GM12878 (cell line): ENCODE results near the gene OSBPL10. TPM values are rescaled to one million over a fixed set of nuclear protein-coding genes. Genes with fewer than 3 reads are reported as not detected.

ENCODE experiments used
- ATAC-seq: fragments of 200-7000 bp; cut with Tn5 transposase; 3 replicates; pipeline ENCODE4 v1.9.1; 2020; ENCODE audit warnings: mild to moderate bottlenecking, moderate library complexity
- BruUV-seq: library from RNA; stranded (reverse); fragments of 400-500 nt; replicated peaks from 2 replicates; lab custom pipeline; 2021; lab: Mats Ljungman, UMichigan
- CTCF ChIA-PET: fragments of 300-600 bp; sonication (Branson Sonifier 250); formaldehyde crosslinking; extraction: SDS; loops from one replicate; lab custom pipeline; 2021; ENCODE audit warnings: inconsistent platforms; lab: Yijun Ruan, JAX
- POLR2A ChIA-PET: fragments of 350-600 bp; formaldehyde crosslinking; extraction: SDS; loops from one replicate; lab custom pipeline; 2021; ENCODE audit warnings: inconsistent platforms; lab: Charles Lee
- RAD21 ChIA-PET: fragments of 300-600 bp; sonication (Branson Sonifier 250); formaldehyde crosslinking; loops from one replicate; lab custom pipeline; 2023; ENCODE audit warnings: antibody characterized with exemption; ENCODE audit not compliant: unreplicated experiment; lab: Charles Lee
- SMC1A ChIA-PET: fragments of 300-600 bp; sonication (Branson Sonifier 250); formaldehyde crosslinking; loops from one replicate; lab custom pipeline; 2023; ENCODE audit not compliant: unreplicated experiment, uncharacterized antibody; lab: Charles Lee
- DNase-seq: peaks from one replicate; pipeline ENCODE4 v3.0.0-alpha.2; 2011; ENCODE audit warnings: low read depth, low spot score
- FAIRE-seq: peaks from 3 replicates; lab custom pipeline; 2011; peaks lifted over from hg19 to GRCh38; lab: Jason Lieb, UNC
- H2AFZ ChIP-seq: 2 replicates; pipeline ENCODE4 v1.6.0; 2011; ENCODE audit warnings: low read depth, low read length, control low read depth; ENCODE audit not compliant: control insufficient read depth
- H3K27ac ChIP-seq: 2 replicates; pipeline ENCODE4 v1.5.1; 2011; ENCODE audit warnings: control low read depth; ENCODE audit not compliant: control insufficient read depth, insufficient read depth
- H3K27me3 ChIP-seq, 2 experiments: replicated peaks in 1 of 2; 2 replicates each; pipeline versions ENCODE4 v1.6.0 to v1.6.1; 2011; ENCODE audit warnings: low read length in 1 of 2; ENCODE audit not compliant: control insufficient read depth in 2 of 2, insufficient read depth in 2 of 2
- H3K36me3 ChIP-seq, 2 experiments: 2 replicates each; pipeline ENCODE4 v1.5.1; 2011; ENCODE audit warnings: low read length in 1 of 2; ENCODE audit not compliant: control insufficient read depth in 2 of 2, insufficient read depth in 2 of 2
- H3K4me1 ChIP-seq: 2 replicates; pipeline ENCODE4 v1.6.1; 2011; ENCODE audit warnings: mild to moderate bottlenecking, low read length, moderate library complexity, mixed read lengths; ENCODE audit not compliant: control insufficient read depth, insufficient read depth
- H3K4me2 ChIP-seq: 2 replicates; pipeline ENCODE4 v1.6.0; 2011; ENCODE audit warnings: control low read depth; ENCODE audit not compliant: control insufficient read depth, insufficient read depth
- H3K4me3 ChIP-seq: fragments of 200-600 bp; sonication (generic); 2 replicates; pipeline ENCODE4 v1.5.1; 2016
- H3K79me2 ChIP-seq: 2 replicates; pipeline ENCODE4 v1.6.0; 2011; ENCODE audit warnings: low read length; ENCODE audit not compliant: control insufficient read depth, insufficient read depth
- H3K9ac ChIP-seq: 2 replicates; pipeline ENCODE4 v1.8.0; 2011; ENCODE audit warnings: low read length, control low read depth, mixed read lengths; ENCODE audit not compliant: control insufficient read depth, insufficient read depth
- H3K9me3 ChIP-seq: replicated peaks from 3 replicates; pipeline ENCODE4 v1.5.1; 2011; ENCODE audit warnings: mild to moderate bottlenecking, low read length; ENCODE audit not compliant: control insufficient read depth, insufficient read depth
- H4K20me1 ChIP-seq: 2 replicates; pipeline ENCODE4 v1.6.0; 2011; ENCODE audit not compliant: control insufficient read depth, insufficient read depth
- BRCA1 ChIP-seq: IDR thresholded peaks from 2 replicates; pipeline ENCODE4 v1.6.1; 2011; ENCODE audit warnings: low read depth, low read length, improper control_type of control experiment
- CBX5 ChIP-seq: sonication (generic); IDR thresholded peaks from 2 replicates; pipeline ENCODE4 v1.6.1; 2016; ENCODE audit warnings: low read depth, moderate library complexity, mild to moderate bottlenecking, inconsistent platforms
- CHD4 ChIP-seq: fragments of 200-600 bp; sonication (generic); IDR thresholded peaks from 2 replicates; pipeline ENCODE4 v1.6.1; 2016; ENCODE audit warnings: mild to moderate bottlenecking
- HDAC2 ChIP-seq: fragments of 200-600 bp; sonication (generic); IDR thresholded peaks from 2 replicates; pipeline ENCODE4 v1.6.1; 2017
- TARDBP ChIP-seq: IDR thresholded peaks from 2 replicates; pipeline ENCODE4 v1.6.1; 2016; ENCODE audit warnings: borderline replicate concordance
- WGBS: methylation state at CpG from one replicate; pipeline ENCODE4 v1.1.6; 2016; ENCODE audit warnings: low lambda C conversion rate; ENCODE audit not compliant: insufficient replicate concordance, insufficient coverage; ENCODE audit errors: missing lambda C conversion rate; 5-methylcytosine and 5-hydroxymethylcytosine counted together
- in situ Hi-C: fragments of 300-500 bp; cut with MboI; formaldehyde crosslinking; loops from 9 replicates; pipeline ENCODE4 v1.14.3; 2018; ENCODE audit warnings: mixed read lengths
- intact Hi-C: fragments of 100-400 bp; cut with micrococcal nuclease; formaldehyde crosslinking; loops from one replicate; pipeline ENCODE4 v1.14.2; 2022; ENCODE audit not compliant: unreplicated experiment
- polyA plus RNA-seq, 11 experiments: library from polyadenylated mRNA; depleted of rRNA in 4 of 11; unstranded in 6 of 11; stranded (reverse) in 5 of 11; fragments of >200 nt; fragmentation: Nextera tagmentation in 4 of 11; fragmentation: Illumina TruSeq in 1 of 11; extraction: Ambion mirVana in 4 of 11; extraction: Trizol in 1 of 11; gene quantifications; 1 replicate in 1 of 11; 2 replicates in 10 of 11; pipeline versions ENCODE4 v1.2.1 to v1.2.3, GENCODE V29; 2011 to 2016; ENCODE audit warnings: inconsistent platforms in 2 of 11, missing spikeins in 2 of 11, low read depth in 1 of 11
- total RNA-seq, 4 experiments: library from RNA; depleted of rRNA in 3 of 4; stranded (reverse); fragments of >200 nt in 3 of 4; fragmentation: Illumina TruSeq in 1 of 4; extraction: Trizol in 1 of 4; gene quantifications; 2 replicates each; pipeline versions ENCODE4 v1.2.1 to v1.2.3, GENCODE V29; 2013 to 2021
- TF ChIP-seq, protein P1 (sequence below): fragments of 150-350 bp; IDR thresholded peaks from 2 replicates; pipeline ENCODE4 v1.6.1; 2014; ENCODE audit warnings: mild to moderate bottlenecking, low read depth, low read length
- TF ChIP-seq, protein P2 (sequence below): fragments of 450-650 bp; IDR thresholded peaks from 2 replicates; pipeline ENCODE4 v1.6.1; 2017; ENCODE audit warnings: mild to moderate bottlenecking, moderate library complexity
- TF ChIP-seq, protein P3 (sequence below): IDR thresholded peaks from 2 replicates; pipeline ENCODE4 v1.6.1; 2012; ENCODE audit warnings: low read length, inconsistent platforms
- TF ChIP-seq, protein P4 (sequence below): fragments of 450-650 bp; formaldehyde crosslinking; IDR thresholded peaks from 2 replicates; pipeline ENCODE4 v1.5.0; 2022; ENCODE audit warnings: mild to moderate bottlenecking, missing genetic modification characterization

OSBPL10 gene
- total and polyA plus RNA-seq, 10 of the 15 experiments (the other 5 are each of a cell fraction or from before 2014, with no cell fraction given): 0.03 to 0.25 (median 0.09) TPM; not detected in 5

DNA sequence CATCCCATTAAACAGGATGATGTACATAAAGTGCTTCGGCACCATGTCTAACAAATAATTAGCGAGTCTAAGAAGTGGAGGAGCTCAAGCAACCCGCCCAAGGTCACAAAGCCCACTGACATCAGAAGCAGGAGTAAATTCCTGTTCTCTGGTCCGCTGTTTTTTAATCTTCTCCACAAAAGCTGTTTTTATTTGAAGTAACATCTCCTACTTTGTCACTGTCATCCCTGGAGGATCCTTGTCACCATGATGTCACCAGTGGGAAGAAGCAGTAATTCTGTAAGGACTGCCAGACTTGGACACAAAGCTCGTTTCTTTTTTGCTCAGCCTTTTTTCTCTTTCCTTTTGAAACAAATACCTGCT is 232.1 kb downstream of the OSBPL10 start (continued):
- TF ChIP-seq, protein P1, sequence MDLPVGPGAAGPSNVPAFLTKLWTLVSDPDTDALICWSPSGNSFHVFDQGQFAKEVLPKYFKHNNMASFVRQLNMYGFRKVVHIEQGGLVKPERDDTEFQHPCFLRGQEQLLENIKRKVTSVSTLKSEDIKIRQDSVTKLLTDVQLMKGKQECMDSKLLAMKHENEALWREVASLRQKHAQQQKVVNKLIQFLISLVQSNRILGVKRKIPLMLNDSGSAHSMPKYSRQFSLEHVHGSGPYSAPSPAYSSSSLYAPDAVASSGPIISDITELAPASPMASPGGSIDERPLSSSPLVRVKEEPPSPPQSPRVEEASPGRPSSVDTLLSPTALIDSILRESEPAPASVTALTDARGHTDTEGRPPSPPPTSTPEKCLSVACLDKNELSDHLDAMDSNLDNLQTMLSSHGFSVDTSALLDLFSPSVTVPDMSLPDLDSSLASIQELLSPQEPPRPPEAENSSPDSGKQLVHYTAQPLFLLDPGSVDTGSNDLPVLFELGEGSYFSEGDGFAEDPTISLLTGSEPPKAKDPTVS: no peak

DNA sequence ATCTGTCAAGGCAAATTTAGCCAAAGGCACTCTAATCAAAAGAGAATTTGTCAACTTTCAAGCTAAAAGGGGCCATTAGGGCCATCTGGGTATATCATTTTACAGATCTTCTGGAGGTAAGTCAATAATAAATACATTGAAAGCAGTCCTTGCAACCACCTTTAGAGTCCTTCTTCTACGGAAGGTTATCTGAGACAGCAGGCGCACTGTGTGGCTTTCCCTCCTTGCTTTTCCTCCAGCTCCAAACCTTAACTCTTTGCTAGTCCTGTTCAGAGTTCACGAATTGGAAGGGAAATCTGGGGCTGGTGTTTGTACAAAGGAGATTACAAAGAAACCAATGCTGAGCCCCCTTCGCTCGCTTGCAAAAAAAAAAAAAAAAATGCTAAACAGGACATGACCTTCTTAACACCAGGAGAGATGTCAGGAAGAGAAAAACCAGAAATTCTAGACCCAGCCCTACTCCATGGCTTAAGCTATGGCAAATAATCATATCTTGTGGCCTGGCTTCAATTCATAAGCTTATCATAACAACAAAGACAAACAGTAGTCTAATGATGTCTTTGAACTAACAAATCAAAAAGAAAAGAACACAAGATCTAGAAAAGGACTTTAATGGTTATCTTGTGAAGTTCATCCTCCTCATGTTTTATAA is 232.7 kb downstream of the OSBPL10 start:
- ChIA-PET RAD21 (interaction anchor here (0.9 kb wide), 1 partner anchor 24 kb away, joined by 3 read pairs; no protein-coding TSS in a partner anchor), SMC1A (interaction anchor here (0.9 kb wide), 1 partner anchor 9 kb away, joined by 4 read pairs; no protein-coding TSS in a partner anchor), CTCF (interaction anchor here (0.6 kb wide), 2 partner anchors 360 to 375 kb away, joined by 3 read pairs; no protein-coding TSS in a partner anchor), POLR2A (no interaction called here)
- FAIRE-seq (no peak), DNase-seq (no peak), ATAC-seq (no peak)
- no peaks in the 10 kb centered on the region for H3K4me1 ChIP-seq
- no peak overlapping the region for H3K4me3 ChIP-seq
- no peaks in the 10 kb centered on the region for H3K9me3 ChIP-seq
- H3K27me3 ChIP-seq: no peaks in the 10 kb centered on the region; a peak in 1 of 4 replicates
- no peak overlapping the region for H3K9ac ChIP-seq
- H3K27ac ChIP-seq: no peak overlapping the region
- no TSS peak for BruUV-seq
- H3K79me2 ChIP-seq: no peaks in the 10 kb centered on the region
- no peak overlapping the region for H3K4me2 ChIP-seq
- no peak overlapping the region for H2AFZ ChIP-seq
- no peaks in the 10 kb centered on the region for H3K36me3 ChIP-seq
- no peaks in the 10 kb centered on the region for H4K20me1 ChIP-seq
- WGBS: 69% methylated on average over 5 of the region's 5 CpGs
- in situ Hi-C loops: no loop called here
- intact Hi-C loops: no loop called here
- TF ChIP-seq, protein P2, sequence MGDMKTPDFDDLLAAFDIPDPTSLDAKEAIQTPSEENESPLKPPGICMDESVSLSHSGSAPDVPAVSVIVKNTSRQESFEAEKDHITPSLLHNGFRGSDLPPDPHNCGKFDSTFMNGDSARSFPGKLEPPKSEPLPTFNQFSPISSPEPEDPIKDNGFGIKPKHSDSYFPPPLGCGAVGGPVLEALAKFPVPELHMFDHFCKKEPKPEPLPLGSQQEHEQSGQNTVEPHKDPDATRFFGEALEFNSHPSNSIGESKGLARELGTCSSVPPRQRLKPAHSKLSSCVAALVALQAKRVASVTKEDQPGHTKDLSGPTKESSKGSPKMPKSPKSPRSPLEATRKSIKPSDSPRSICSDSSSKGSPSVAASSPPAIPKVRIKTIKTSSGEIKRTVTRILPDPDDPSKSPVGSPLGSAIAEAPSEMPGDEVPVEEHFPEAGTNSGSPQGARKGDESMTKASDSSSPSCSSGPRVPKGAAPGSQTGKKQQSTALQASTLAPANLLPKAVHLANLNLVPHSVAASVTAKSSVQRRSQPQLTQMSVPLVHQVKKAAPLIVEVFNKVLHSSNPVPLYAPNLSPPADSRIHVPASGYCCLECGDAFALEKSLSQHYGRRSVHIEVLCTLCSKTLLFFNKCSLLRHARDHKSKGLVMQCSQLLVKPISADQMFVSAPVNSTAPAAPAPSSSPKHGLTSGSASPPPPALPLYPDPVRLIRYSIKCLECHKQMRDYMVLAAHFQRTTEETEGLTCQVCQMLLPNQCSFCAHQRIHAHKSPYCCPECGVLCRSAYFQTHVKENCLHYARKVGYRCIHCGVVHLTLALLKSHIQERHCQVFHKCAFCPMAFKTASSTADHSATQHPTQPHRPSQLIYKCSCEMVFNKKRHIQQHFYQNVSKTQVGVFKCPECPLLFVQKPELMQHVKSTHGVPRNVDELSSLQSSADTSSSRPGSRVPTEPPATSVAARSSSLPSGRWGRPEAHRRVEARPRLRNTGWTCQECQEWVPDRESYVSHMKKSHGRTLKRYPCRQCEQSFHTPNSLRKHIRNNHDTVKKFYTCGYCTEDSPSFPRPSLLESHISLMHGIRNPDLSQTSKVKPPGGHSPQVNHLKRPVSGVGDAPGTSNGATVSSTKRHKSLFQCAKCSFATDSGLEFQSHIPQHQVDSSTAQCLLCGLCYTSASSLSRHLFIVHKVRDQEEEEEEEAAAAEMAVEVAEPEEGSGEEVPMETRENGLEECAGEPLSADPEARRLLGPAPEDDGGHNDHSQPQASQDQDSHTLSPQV: no peak
- TF ChIP-seq BRCA1 (no peak), CHD4 (no peak), CBX5 (no peak), TARDBP (no peak), HDAC2 (no peak)
- TF ChIP-seq, protein P3, sequence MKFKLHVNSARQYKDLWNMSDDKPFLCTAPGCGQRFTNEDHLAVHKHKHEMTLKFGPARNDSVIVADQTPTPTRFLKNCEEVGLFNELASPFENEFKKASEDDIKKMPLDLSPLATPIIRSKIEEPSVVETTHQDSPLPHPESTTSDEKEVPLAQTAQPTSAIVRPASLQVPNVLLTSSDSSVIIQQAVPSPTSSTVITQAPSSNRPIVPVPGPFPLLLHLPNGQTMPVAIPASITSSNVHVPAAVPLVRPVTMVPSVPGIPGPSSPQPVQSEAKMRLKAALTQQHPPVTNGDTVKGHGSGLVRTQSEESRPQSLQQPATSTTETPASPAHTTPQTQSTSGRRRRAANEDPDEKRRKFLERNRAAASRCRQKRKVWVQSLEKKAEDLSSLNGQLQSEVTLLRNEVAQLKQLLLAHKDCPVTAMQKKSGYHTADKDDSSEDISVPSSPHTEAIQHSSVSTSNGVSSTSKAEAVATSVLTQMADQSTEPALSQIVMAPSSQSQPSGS: no peak
- TF ChIP-seq, protein P4, sequence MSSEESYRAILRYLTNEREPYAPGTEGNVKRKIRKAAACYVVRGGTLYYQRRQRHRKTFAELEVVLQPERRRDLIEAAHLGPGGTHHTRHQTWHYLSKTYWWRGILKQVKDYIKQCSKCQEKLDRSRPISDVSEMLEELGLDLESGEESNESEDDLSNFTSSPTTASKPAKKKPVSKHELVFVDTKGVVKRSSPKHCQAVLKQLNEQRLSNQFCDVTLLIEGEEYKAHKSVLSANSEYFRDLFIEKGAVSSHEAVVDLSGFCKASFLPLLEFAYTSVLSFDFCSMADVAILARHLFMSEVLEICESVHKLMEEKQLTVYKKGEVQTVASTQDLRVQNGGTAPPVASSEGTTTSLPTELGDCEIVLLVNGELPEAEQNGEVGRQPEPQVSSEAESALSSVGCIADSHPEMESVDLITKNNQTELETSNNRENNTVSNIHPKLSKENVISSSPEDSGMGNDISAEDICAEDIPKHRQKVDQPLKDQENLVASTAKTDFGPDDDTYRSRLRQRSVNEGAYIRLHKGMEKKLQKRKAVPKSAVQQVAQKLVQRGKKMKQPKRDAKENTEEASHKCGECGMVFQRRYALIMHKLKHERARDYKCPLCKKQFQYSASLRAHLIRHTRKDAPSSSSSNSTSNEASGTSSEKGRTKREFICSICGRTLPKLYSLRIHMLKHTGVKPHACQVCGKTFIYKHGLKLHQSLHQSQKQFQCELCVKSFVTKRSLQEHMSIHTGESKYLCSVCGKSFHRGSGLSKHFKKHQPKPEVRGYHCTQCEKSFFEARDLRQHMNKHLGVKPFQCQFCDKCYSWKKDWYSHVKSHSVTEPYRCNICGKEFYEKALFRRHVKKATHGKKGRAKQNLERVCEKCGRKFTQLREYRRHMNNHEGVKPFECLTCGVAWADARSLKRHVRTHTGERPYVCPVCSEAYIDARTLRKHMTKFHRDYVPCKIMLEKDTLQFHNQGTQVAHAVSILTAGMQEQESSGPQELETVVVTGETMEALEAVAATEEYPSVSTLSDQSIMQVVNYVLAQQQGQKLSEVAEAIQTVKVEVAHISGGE (CRISPR knock-in tag): no peak
- TF ChIP-seq, protein P1: no peak
